HEK293 (cell line): ENCODE data around the gene EEF2K.

Experiments
- BCL6B ChIP-seq: fragments of 450-650 bp; formaldehyde crosslinking; IDR thresholded peaks from 2 replicates; pipeline ENCODE4 v1.5.1; 2017; ENCODE audit warnings: missing biosample characterization, missing genetic modification characterization
- CTCF ChIP-seq: fragments of 450-650 bp; formaldehyde crosslinking; IDR thresholded peaks from 2 replicates; pipeline ENCODE4 v1.5.1; 2016; ENCODE audit warnings: missing biosample characterization, missing genetic modification characterization
- FEZF1 ChIP-seq: fragments of 450-650 bp; formaldehyde crosslinking; IDR thresholded peaks from 2 replicates; pipeline ENCODE4 v1.5.1; 2016; ENCODE audit warnings: missing biosample characterization, missing genetic modification characterization
- HOXC10 ChIP-seq: sonication (generic); formaldehyde crosslinking; IDR thresholded peaks from 2 replicates; pipeline ENCODE4 v1.8.1; 2023; ENCODE audit warnings: mild to moderate bottlenecking, missing genetic modification reagents
- KLF16 ChIP-seq: fragments of 450-650 bp; formaldehyde crosslinking; IDR thresholded peaks from 2 replicates; pipeline ENCODE4 v1.5.1; 2017; ENCODE audit warnings: missing biosample characterization, missing genetic modification characterization
- KLF9 ChIP-seq: fragments of 450-650 bp; formaldehyde crosslinking; IDR thresholded peaks from 2 replicates; pipeline ENCODE4 v1.5.1; 2016; ENCODE audit warnings: missing biosample characterization, missing genetic modification characterization, low read depth
- MEIS1 ChIP-seq: sonication (generic); formaldehyde crosslinking; IDR thresholded peaks from 2 replicates; pipeline ENCODE4 v1.8.1; 2022; ENCODE audit warnings: missing genetic modification reagents, mild to moderate bottlenecking, borderline replicate concordance
- PRDM1 ChIP-seq: fragments of 450-650 bp; formaldehyde crosslinking; IDR thresholded peaks from 2 replicates; pipeline ENCODE4; 2016; ENCODE audit warnings: missing biosample characterization, missing genetic modification characterization
- PRDM4 ChIP-seq: fragments of 450-650 bp; formaldehyde crosslinking; IDR thresholded peaks from 2 replicates; pipeline ENCODE4 v1.5.1; 2017; ENCODE audit warnings: missing biosample characterization, missing genetic modification characterization
- PRDM6 ChIP-seq: fragments of 450-650 bp; formaldehyde crosslinking; IDR thresholded peaks from 2 replicates; pipeline ENCODE4 v1.5.1; 2017; ENCODE audit warnings: missing biosample characterization, missing genetic modification characterization
- SP7 ChIP-seq: fragments of 450-650 bp; formaldehyde crosslinking; IDR thresholded peaks from 2 replicates; pipeline ENCODE4 v1.5.1; 2016; ENCODE audit warnings: missing biosample characterization, missing genetic modification characterization
- WT1 ChIP-seq: fragments of 450-650 bp; formaldehyde crosslinking; IDR thresholded peaks from 2 replicates; pipeline ENCODE4 v1.5.1; 2016; ENCODE audit warnings: missing biosample characterization, missing genetic modification characterization
- ZBTB20 ChIP-seq: fragments of 450-650 bp; formaldehyde crosslinking; IDR thresholded peaks from 2 replicates; pipeline ENCODE4 v1.5.1; 2016; ENCODE audit warnings: missing biosample characterization, missing genetic modification characterization
- ZBTB8A ChIP-seq: fragments of 450-650 bp; formaldehyde crosslinking; IDR thresholded peaks from 2 replicates; pipeline ENCODE4 v1.5.1; 2016; ENCODE audit warnings: missing biosample characterization, missing genetic modification characterization
- ZNF132 ChIP-seq: fragments of 450-650 bp; formaldehyde crosslinking; IDR thresholded peaks from 2 replicates; pipeline ENCODE4 v1.5.1; 2017; ENCODE audit warnings: missing biosample characterization, missing genetic modification characterization, borderline replicate concordance
- ZNF169 ChIP-seq: fragments of 450-650 bp; formaldehyde crosslinking; IDR thresholded peaks from 2 replicates; pipeline ENCODE4 v1.5.1; 2016; ENCODE audit warnings: missing biosample characterization, missing genetic modification characterization
- ZNF184 ChIP-seq: fragments of 450-650 bp; IDR thresholded peaks from 2 replicates; pipeline ENCODE4 v1.5.1; 2018; ENCODE audit warnings: missing biosample characterization, mild to moderate bottlenecking, missing genetic modification characterization
- ZNF214 ChIP-seq: fragments of 450-650 bp; formaldehyde crosslinking; IDR thresholded peaks from 2 replicates; pipeline ENCODE4 v1.5.1; 2017; ENCODE audit warnings: missing biosample characterization, mild to moderate bottlenecking, missing genetic modification characterization, borderline replicate concordance
- ZNF324 ChIP-seq: fragments of 450-650 bp; formaldehyde crosslinking; IDR thresholded peaks from 2 replicates; pipeline ENCODE4 v1.5.1; 2016; ENCODE audit warnings: missing biosample characterization, missing genetic modification characterization
- ZNF488 ChIP-seq: fragments of 450-650 bp; formaldehyde crosslinking; IDR thresholded peaks from 2 replicates; pipeline ENCODE4 v1.5.1; 2016; ENCODE audit warnings: missing biosample characterization, missing genetic modification characterization
- ZNF513 ChIP-seq: fragments of 450-650 bp; IDR thresholded peaks from 2 replicates; pipeline ENCODE4 v1.5.1; 2018; ENCODE audit warnings: missing biosample characterization, missing genetic modification characterization
- ZNF521 ChIP-seq: fragments of 450-650 bp; formaldehyde crosslinking; IDR thresholded peaks from 2 replicates; pipeline ENCODE4 v1.5.1; 2017; ENCODE audit warnings: missing biosample characterization, mild to moderate bottlenecking, missing genetic modification characterization
- ZNF530 ChIP-seq: fragments of 450-650 bp; formaldehyde crosslinking; IDR thresholded peaks from 2 replicates; pipeline ENCODE4 v1.5.1; 2016; ENCODE audit warnings: low read depth, missing biosample characterization, missing genetic modification characterization
- ZNF561 ChIP-seq: fragments of 450-650 bp; IDR thresholded peaks from 2 replicates; pipeline ENCODE4 v1.5.1; 2018; ENCODE audit warnings: missing biosample characterization, missing genetic modification characterization, borderline replicate concordance
- ZNF658 ChIP-seq: fragments of 450-650 bp; formaldehyde crosslinking; IDR thresholded peaks from 2 replicates; pipeline ENCODE4; 2016; ENCODE audit warnings: missing biosample characterization, missing genetic modification characterization

Gene EEF2K

GRCh38 chr16:22232277-22233036, 26.4 kb downstream of the EEF2K start (continued):
- TF ChIP-seq PRDM4 (tag by site-specific recombination) (peak; percentile 92), ZNF132 (tag by site-specific recombination) (no peak), BCL6B (tag by site-specific recombination) (0 out of 2 replicates have a peak, but pooled peaks have one; percentile 42), ZBTB20 (tag by site-specific recombination) (peak; percentile 60; the same call in 1 of the 2 replicates), ZNF561 (tag by site-specific recombination) (peak; percentile 97), ZNF530 (tag by site-specific recombination) (no peak), SP7 (tag by site-specific recombination) (peak; percentile 95), ZNF169 (no peak), ZNF184 (0 out of 2 replicates have a peak, but pooled peaks have one; percentile 59), ZNF214 (tag by site-specific recombination) (no peak), CTCF (no peak), KLF9 (tag by site-specific recombination) (peak; percentile 70), ZNF324 (tag by site-specific recombination) (peak; percentile 10; the same call in 1 of the 2 replicates), KLF16 (tag by site-specific recombination) (peak; percentile 67), PRDM6 (tag by site-specific recombination) (peak; percentile 99; the same call in 1 of the 2 replicates), WT1 (peak; percentile 60), FEZF1 (tag by site-specific recombination) (peak; percentile 99), ZBTB8A (peak; percentile 95), HOXC10 (no peak), MEIS1 (CRISPR knock-in tag) (no peak), ZNF658 (no peak), ZNF488 (tag by site-specific recombination) (peak; percentile 88; the same call in 1 of the 2 replicates), ZNF513 (tag by site-specific recombination) (no peak), PRDM1 (peak; percentile 79), ZNF521 (tag by site-specific recombination) (no peak)
